Effector CD8-positive, alpha-beta T cell (primary cell): ENCODE results near the gene SRRM4.
"Not testable (repeated sequence)": the region's sequence is repeated elsewhere in the genome, so short reads cannot be mapped to it uniquely, and the experiment has no call there.

Experiments
- DNase-seq: peaks from one replicate; lab custom pipeline; 2025; lab: John Stamatoyannopoulos, UW
- total RNA-seq, 4 experiments: gene quantifications; one replicate each; lab custom pipeline; 2026; lab: John Stamatoyannopoulos, UW

Gene SRRM4
- 0 to 0.24 (median 0.09) reads per million in 4 experiments for total RNA-seq

DNA sequence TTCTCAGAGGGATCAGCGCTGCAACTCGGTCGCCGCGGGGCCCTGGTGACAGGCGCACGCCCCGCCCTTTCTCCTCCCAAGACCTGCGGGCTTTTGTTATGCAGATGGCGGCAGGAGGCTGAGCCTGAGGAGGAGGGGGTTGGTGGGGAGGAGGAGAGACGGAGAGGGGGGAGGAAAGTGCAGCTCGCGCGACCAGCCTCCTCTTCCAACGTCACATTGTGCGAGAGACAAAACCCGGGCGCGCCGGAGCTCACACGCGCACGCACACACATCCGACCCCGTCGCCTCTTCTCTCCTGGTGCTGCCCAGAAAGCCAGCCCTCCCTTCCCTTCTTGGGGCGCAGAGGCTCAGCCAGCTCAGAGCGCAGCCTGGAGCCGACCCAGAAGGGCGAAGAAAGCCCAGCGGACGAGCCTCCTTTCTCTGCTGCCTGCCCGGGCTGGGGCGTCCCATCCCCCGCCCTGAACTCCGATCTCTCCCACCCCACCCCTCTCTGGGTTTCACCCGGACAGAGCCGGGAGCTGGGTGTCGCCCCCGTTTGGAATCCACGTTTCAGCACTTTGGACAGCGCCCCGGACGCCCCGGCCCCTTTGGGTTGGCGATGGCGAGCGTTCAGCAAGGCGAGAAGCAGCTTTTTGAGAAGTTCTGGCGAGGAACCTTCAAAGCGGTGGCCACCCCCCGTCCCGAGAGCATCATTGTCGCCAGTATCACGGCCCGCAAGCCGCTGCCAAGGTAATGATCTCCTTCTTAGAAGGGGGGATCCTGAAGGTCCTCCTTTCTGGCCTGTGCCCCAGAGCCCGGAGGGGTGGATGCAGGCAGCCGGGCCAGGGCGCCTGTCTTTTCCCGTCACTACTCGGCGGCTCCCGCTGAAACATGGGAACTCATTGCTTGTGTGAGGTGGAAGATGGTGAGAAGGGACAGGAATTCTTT, at the start of gene SRRM4:
Gene SRRM4 (plus strand): TSS at position 257 of the 927 bp plus-strand sequence. CDS start 342 bp downstream, at position 599.
- no peak for DNase-seq

DNA sequence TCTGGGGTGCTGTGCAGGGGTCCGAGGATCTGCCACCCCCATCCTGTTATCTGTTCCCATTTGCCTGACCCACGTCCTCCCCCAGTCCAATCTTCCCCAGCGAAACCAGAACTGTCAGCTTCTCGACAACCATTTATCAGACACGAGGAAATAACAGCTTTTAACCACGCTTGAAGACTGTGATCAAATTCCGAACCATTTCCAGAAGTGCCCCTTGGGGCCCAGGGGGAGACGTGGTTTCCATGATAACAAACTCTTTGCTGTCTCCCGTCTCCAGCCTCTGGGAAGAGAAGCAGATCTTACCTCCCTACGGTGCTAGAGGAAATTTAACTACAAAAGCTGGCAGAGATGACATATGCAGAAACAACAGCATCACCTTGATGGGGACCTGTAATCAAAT, 35.1 kb upstream of the SRRM4 start:
- DNase-seq, result no peak

DNA sequence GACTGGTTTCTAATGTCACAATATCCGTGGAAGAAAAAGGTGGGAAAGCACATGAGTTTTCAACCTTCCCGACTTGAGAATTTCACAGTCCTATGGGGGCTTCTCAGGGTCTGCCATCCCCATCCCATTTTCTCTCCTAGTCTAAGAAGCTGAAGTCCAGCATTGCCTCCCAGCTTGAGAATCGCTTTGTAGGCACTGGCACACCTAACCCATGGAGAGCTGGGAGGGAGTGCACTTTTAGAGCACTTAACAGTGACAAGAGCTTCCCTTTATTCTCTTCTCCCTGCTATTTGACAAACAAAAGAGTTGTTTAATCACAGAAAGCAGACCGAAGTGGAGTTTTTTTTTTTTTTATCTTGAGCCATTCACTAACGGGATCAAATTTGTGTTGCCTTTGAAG, 22.8 kb upstream of the SRRM4 start:
- DNase-seq, result no peak

DNA sequence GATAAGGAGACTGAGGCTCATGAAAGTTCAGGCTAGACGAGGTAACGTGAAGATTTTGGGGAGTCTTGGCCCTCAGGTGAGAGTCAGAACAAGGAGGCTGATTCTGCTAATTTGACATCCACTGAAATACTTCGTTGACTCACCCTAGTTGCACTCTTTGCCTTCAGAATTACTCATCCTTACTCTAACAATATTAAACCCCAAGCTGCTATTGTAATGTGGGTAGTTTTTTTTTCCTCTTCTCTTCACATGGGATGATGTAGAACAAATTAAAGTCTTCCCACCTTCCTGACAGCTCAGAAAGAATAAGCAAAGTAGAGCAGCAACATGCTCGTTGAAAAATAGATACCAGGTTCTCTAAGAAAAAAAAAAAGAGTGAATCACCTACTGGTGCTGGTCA, 22.0 kb upstream of the SRRM4 start:
- no peak for DNase-seq

DNA sequence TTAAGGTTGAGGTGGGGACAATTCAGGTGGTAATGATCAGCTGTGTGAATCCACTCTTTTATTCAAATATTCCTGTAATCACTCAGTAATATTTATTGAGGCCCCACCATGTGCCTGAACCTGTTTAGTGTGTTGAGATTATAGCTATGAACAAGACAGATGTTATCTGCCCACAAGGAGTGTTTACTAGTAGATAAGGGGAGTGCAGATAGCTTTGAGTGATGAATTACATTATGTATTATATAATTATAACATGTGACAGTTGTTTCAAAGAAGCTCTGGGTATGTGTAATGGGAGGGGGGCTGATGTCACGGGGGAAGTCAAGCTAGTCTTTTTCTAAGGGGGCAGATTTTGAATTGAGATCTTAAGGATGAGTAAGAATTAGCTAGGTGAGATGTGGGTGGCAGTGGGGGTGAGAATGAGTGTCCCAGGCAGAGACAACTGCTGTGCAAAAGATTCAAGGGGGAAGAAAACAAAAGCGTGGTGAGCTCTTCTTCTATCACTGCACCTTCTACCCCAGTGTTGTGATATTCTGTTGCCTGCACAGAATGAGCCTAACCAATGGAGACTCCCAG, 21.3 kb upstream of the SRRM4 start:
- DNase-seq, result no peak

- DNase-seq, result no peak
Measured at GRCh38 chr12:118960865-118961264, 20.5 kb upstream of the SRRM4 start.

GRCh38 chr12:118964988-118965387, 16.4 kb upstream of the SRRM4 start:
- no peak for DNase-seq

- no peak for DNase-seq
Measured at GRCh38 chr12:118970856-118971255, 10.5 kb upstream of the SRRM4 start.

GRCh38 chr12:118972982-118973381, 8.4 kb upstream of the SRRM4 start:
- DNase-seq, result no peak

DNA sequence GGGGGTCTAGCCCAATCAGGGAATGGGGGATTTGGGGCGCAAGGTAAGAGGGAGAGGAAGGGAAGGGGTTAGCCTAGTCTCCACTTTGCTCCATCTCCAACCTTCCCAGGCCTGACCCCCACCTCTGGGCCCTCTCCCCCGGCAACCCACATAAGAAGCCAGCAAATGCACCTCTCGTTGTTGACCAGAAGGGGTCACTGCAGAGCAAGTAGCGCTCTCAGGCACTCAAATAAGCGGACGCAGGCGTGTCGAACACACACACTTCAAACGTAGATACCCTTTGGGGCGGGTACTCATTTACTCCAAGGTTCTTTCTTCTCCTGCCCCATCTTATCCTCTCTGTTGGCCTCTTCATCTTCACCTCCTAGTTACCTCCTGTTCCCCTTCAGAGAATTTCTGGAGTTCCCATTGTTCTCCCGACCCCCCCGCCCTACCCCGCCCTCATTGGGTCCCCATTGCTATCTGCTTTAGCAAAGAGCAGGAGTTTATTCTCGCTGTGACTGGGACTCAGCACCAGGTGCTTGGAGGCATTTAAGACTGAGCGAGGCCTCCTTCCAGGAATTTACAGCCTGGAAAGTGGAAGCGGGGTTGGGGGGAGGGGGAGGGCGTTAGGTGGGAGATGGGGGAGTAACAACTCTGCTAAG, 1.5 kb upstream of the SRRM4 start:
- DNase-seq, result no peak

DNA sequence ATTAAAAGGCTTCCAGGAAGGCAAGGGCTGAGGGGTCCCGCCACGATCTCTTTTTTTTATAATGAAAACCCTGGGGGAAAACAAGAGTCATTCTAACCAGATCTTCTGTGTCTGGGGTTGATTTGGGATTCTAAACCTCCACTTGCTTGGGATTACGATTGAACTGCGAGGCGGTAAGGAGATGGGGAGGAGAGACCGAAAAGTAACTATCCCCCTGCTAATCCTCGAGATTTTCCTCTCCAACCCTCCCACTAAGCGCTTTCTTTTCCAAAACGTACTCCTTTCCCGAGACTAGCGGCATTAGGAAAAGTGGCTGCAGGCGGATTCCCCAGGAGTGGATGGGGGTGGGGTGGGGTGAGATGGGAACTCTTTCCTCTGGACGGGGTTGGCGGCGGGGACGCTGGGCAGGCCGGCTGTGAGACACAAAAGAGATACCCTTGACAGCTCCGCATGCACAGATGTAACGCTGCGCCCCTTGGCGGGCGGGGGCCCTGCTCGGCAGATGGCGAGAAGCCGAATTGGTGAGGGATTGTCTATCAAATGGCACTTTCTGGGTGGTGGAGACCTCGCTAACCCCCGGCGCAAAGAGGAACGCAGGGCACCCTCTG, 830 bp upstream of the SRRM4 start:
- DNase-seq, result no peak

- DNase-seq, result no peak
Measured at GRCh38 chr12:118982302-118982701, 961 bp downstream of the SRRM4 start.

DNA sequence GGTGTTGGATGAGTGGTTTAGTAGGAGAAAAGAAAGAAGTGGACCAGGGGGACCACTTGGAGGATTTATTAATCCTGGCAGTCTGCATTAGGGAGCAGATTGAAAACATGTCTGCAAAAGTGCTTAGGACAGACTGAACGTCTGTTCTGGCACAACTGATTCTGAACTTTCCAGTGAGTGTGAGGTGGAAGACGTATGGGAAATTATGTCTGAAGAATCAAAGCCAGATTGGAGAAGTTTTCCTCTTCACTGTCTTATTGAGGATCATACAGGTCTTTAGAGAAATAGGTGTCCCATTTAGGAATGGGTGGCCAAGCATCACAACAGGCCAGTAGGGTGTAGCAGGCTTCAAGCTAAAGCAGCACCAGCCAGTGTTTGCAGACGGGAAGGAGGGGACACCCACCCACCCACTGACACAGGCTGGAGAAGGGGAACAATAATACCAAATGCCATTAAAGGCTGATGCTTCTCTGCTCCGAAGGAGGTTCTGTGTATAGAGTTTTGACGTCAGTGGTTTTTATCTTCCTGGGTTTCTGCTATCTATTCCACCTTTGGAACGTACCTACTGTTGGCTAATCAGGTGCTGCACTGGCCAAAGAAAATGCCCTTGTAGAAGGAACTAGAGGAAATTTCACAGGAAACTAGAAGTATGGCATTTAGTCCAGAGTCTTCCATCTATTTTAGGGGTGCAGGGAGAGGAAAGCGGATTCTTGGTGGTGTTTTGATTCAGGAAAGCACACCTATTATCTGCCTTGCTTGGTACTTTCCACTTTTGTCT, 1.8 kb downstream of the SRRM4 start:
- no peak for DNase-seq

GRCh38 chr12:118984161-118984943, 3.0 kb downstream of the SRRM4 start:
- DNase-seq, result no peak

GRCh38 chr12:118986050-118986449, 4.7 kb downstream of the SRRM4 start:
- DNase-seq, result no peak

- DNase-seq, result no peak
Measured at GRCh38 chr12:118999107-118999506, 17.8 kb downstream of the SRRM4 start.

DNA sequence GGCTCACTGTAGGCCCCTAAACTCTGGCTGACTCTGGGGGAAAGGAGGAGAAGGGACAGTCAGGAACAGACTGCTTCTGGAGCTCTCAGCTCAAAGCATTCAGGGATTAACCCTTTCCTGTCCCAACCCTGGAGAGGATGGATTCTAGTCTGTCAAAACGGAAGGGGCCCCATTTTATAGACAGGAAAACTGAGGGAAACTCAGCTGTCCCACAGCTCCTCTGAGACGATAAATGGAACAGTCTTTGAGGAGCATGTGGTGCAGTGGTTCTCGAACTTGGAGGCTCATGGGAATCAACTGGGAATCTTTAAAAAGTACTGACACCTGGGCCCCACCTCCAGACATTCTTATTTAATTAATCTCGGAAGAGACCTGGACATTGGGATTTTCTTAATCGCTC, 23.7 kb downstream of the SRRM4 start:
- no peak for DNase-seq

DNA sequence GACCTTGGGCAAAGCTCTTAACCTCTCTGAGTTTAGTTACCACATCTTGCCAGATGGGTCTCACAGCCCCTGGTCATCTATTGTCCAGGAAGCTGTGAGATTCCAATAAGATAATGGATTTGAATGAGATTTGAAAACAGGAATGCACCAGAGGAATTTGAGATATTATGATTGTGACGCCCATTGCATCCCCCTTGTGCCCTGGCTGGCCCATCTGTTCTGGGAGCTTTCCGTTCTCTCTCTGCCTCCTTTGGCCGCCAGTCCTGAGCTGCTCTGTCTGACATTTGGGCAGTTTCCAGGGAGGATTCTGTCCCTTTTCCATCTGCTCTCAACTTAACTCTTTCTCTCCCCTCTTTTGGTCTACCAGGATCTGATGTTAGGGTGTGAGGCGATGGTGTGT, 24.6 kb downstream of the SRRM4 start:
- no peak for DNase-seq

DNA sequence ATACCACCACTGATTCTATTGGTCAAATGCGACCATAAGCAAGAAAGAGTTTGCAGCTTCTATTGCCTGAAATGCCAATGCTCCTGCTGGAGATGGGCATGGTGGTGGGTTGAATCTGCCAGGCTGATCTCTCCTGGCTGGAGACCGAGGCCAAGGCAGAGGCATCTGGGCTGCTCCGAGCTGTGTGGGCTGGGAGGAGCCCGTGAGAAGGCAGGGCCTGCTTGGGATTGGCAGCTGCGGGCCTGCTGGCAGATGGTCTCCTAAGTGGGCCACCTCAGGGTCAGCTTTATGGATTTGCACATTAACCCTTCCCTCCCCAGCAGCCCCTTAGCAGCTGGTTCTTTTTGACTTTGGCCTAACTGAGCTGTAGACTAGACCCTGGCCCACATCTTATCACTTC, 25.4 kb downstream of the SRRM4 start:
- no peak for DNase-seq

- DNase-seq, result not testable (repeated sequence)
Measured at GRCh38 chr12:119008273-119008672, 26.9 kb downstream of the SRRM4 start.
